ENCODE results near the gene RNF25.

RNF25 gene

GRCh38 chr2:218635719-218636118 is 36.1 kb downstream of the RNF25 start:
- no peak overlapping the region for H3K27ac ChIP-seq
- no peak for DNase-seq (ENCODE audit: low read depth, low spot score)

- no peak for DNase-seq (ENCODE audit: low read depth, low spot score)
- H3K27ac ChIP-seq: peak overlapping the region; percentile 38
These were observed 40.0 kb downstream of the RNF25 start for GRCh38 chr2:218631837-218632236.

GRCh38 chr2:218627939-218628338 is 43.9 kb downstream of the RNF25 start:
- no peak for DNase-seq (ENCODE audit: low read depth, low spot score)
- H3K27ac ChIP-seq: no peak overlapping the region

- no peak overlapping the region for H3K27ac ChIP-seq
- DNase-seq (ENCODE audit: low read depth, low spot score): no peak
These were observed 45.4 kb downstream of the RNF25 start for GRCh38 chr2:218626369-218626768.

- no peak for DNase-seq (ENCODE audit: low read depth, low spot score)
- H3K27ac ChIP-seq: no peak overlapping the region
These were observed 48.5 kb downstream of the RNF25 start for GRCh38 chr2:218623366-218623705.

GRCh38 chr2:218622606-218623365 is 49.0 kb downstream of the RNF25 start:
- no peak for DNase-seq (ENCODE audit: low read depth, low spot score)
- no peak overlapping the region for H3K27ac ChIP-seq

- no peak for DNase-seq (ENCODE audit: low read depth, low spot score)
- no peak overlapping the region for H3K27ac ChIP-seq
These were observed 50.8 kb downstream of the RNF25 start for GRCh38 chr2:218621007-218621406.

- H3K27ac ChIP-seq: no peak overlapping the region
- no peak for DNase-seq (ENCODE audit: low read depth, low spot score)
These were observed 53.5 kb downstream of the RNF25 start for GRCh38 chr2:218618102-218618860.

GRCh38 chr2:218615868-218616315 is 55.9 kb downstream of the RNF25 start:
- DNase-seq (ENCODE audit: low read depth, low spot score): no peak
- no peak overlapping the region for H3K27ac ChIP-seq

Measured in epithelial cell of prostate (primary cell).